H1 (cell line): Measurements from ENCODE around the gene ABCB11. TPM values are rescaled to one million over a fixed set of nuclear protein-coding genes. Genes with fewer than 3 reads are reported as not detected.

Experiments used
- CTCF ChIA-PET: fragments of 300-600 bp; sonication (Branson Sonifier 250); formaldehyde crosslinking; loops from one replicate; lab custom pipeline; 2021; ENCODE audit not compliant: partially characterized antibody; lab: Charles Lee
- POLR2A ChIA-PET: fragments of 300-600 bp; sonication (Branson Sonifier 250); formaldehyde crosslinking; loops from one replicate; lab custom pipeline; 2021; ENCODE audit warnings: inconsistent platforms; ENCODE audit not compliant: partially characterized antibody; lab: Charles Lee
- DNase-seq, 2 experiments: peaks; one replicate each; pipeline versions ENCODE4 v3.0.0 to v3.0.0-alpha.2; 2010 to 2022; ENCODE audit warnings: low spot score in 2 of 2, low read depth in 1 of 2, mixed read lengths in 1 of 2
- FAIRE-seq: peaks from 2 replicates; lab custom pipeline; 2011; peaks lifted over from hg19 to GRCh38; lab: Jason Lieb, UNC
- H2AFZ ChIP-seq: 2 replicates; pipeline ENCODE4 v1.8.1; 2012; ENCODE audit warnings: low read length, inconsistent platforms
- H2AK5ac ChIP-seq: 2 replicates; pipeline ENCODE4 v1.6.1; 2013; ENCODE audit warnings: low read depth, low read length
- H2BK120ac ChIP-seq: replicated peaks from 2 replicates; pipeline ENCODE3; 2013; ENCODE audit warnings: low read depth, low read length, inconsistent platforms
- H2BK12ac ChIP-seq: 2 replicates; pipeline ENCODE4 v1.6.1; 2013; ENCODE audit warnings: low read depth, low read length
- H2BK15ac ChIP-seq: 2 replicates; pipeline ENCODE4 v1.6.1; 2013; ENCODE audit warnings: low read length
- H2BK20ac ChIP-seq: 2 replicates; pipeline ENCODE4 v1.6.1; 2013; ENCODE audit warnings: low read length
- H2BK5ac ChIP-seq: 2 replicates; pipeline ENCODE4 v1.6.1; 2013; ENCODE audit warnings: low read depth, low read length
- H3K14ac ChIP-seq: 2 replicates; pipeline ENCODE4 v1.6.1; 2013; ENCODE audit warnings: inconsistent platforms; ENCODE audit not compliant: insufficient read length
- H3K18ac ChIP-seq: 2 replicates; pipeline ENCODE4 v1.6.1; 2013; ENCODE audit warnings: low read length; ENCODE audit errors: extremely low read depth
- H3K23ac ChIP-seq: 2 replicates; pipeline ENCODE4 v1.6.1; 2013; ENCODE audit warnings: inconsistent platforms; ENCODE audit not compliant: insufficient read length
- H3K23me2 ChIP-seq: 2 replicates; pipeline ENCODE4 v1.6.1; 2013; ENCODE audit warnings: low read depth, low read length
- H3K27ac ChIP-seq: 2 replicates; pipeline ENCODE4 v1.6.1; 2011; ENCODE audit warnings: low read depth, low read length, inconsistent platforms
- H3K27me3 ChIP-seq, 4 experiments: replicated peaks in 1 of 4; 1 replicate in 1 of 4; 2 replicates in 3 of 4; pipeline versions ENCODE4 v1.6.1 to v1.8.1; 2011 to 2013; ENCODE audit warnings: low read length in 3 of 4, mild to moderate bottlenecking in 3 of 4, inconsistent platforms in 2 of 4, mixed read lengths in 2 of 4, moderate library complexity in 1 of 4; ENCODE audit not compliant: control insufficient read depth in 3 of 4, insufficient read depth in 3 of 4; ENCODE audit errors: extremely low read depth in 1 of 4
- H3K36me3 ChIP-seq, 4 experiments: 2 replicates each; pipeline versions ENCODE4 v1.6.1 to v1.8.1; 2011 to 2013; ENCODE audit warnings: mild to moderate bottlenecking in 4 of 4, low read length in 3 of 4, moderate library complexity in 2 of 4, control low read depth in 1 of 4, inconsistent platforms in 1 of 4; ENCODE audit not compliant: insufficient read depth in 4 of 4, control insufficient read depth in 2 of 4
- H3K4ac ChIP-seq: replicated peaks from 2 replicates; pipeline ENCODE3; 2013; ENCODE audit warnings: low read length, low read depth, mixed read lengths, inconsistent platforms; ENCODE audit not compliant: insufficient read length
- H3K4me1 ChIP-seq, 4 experiments: replicated peaks in 1 of 4; 1 replicate in 1 of 4; 2 replicates in 3 of 4; pipeline versions ENCODE4 v1.6.1 to v1.8.1; 2011 to 2013; ENCODE audit warnings: low read length in 3 of 4, inconsistent platforms in 2 of 4, mixed read lengths in 1 of 4; ENCODE audit not compliant: insufficient read depth in 4 of 4, control insufficient read depth in 3 of 4
- H3K4me2 ChIP-seq, 2 experiments: 2 replicates each; pipeline versions ENCODE4 v1.6.1 to v1.8.1; 2011 to 2013; ENCODE audit warnings: low read depth in 2 of 2, low read length in 2 of 2, control low read depth in 1 of 2, inconsistent platforms in 1 of 2, mild to moderate bottlenecking in 1 of 2; ENCODE audit not compliant: insufficient read depth in 1 of 2
- H3K4me3 ChIP-seq, 4 experiments: fragments of 200-600, 300-600 bp in 1 of 4; sonication (generic), shearing (Covaris generic), sonication (Bioruptor Twin) in 1 of 4; 2 replicates each; pipeline versions ENCODE4 v1.5.1 to v1.8.1; 2011 to 2016; ENCODE audit warnings: low read length in 4 of 4, low read depth in 3 of 4, control low read depth in 2 of 4, inconsistent platforms in 2 of 4, mild to moderate bottlenecking in 2 of 4, mixed read lengths in 1 of 4, moderate library complexity in 1 of 4; ENCODE audit not compliant: insufficient read depth in 2 of 4; ENCODE audit errors: extremely low read depth in 1 of 4
- H3K56ac ChIP-seq: replicated peaks from 2 replicates; pipeline ENCODE3; 2013; ENCODE audit warnings: low read depth, mild to moderate bottlenecking, mixed read lengths, low read length, inconsistent platforms; ENCODE audit not compliant: insufficient read length
- H3K79me1 ChIP-seq: 2 replicates; pipeline ENCODE4 v1.6.1; 2013; ENCODE audit warnings: low read depth, low read length, control low read depth
- H3K79me2 ChIP-seq, 2 experiments: 2 replicates each; pipeline versions ENCODE4 v1.6.1 to v1.8.1; 2012 to 2013; ENCODE audit warnings: low read length in 2 of 2, mild to moderate bottlenecking in 2 of 2, inconsistent platforms in 1 of 2; ENCODE audit not compliant: insufficient read depth in 2 of 2, control insufficient read depth in 1 of 2
- H3K9ac ChIP-seq, 4 experiments: replicated peaks in 1 of 4; 1 replicate in 1 of 4; 2 replicates in 3 of 4; pipeline versions ENCODE4 v1.6.1 to v1.8.1; 2011 to 2013; ENCODE audit warnings: low read depth in 3 of 4, low read length in 3 of 4, control low read depth in 2 of 4, mild to moderate bottlenecking in 2 of 4, moderate library complexity in 2 of 4, inconsistent platforms in 1 of 4; ENCODE audit errors: extremely low read depth in 1 of 4
- H3K9me3 ChIP-seq, 2 experiments: 2 replicates each; pipeline versions ENCODE4 v1.6.1 to v1.8.1; 2012 to 2013; ENCODE audit warnings: mild to moderate bottlenecking in 2 of 2, moderate library complexity in 2 of 2, control low read depth in 1 of 2, inconsistent platforms in 1 of 2, low read depth in 1 of 2, low read length in 1 of 2, mixed read lengths in 1 of 2; ENCODE audit not compliant: insufficient read depth in 2 of 2
- H4K20me1 ChIP-seq, 2 experiments: replicated peaks in 1 of 2; 2 replicates each; pipeline versions ENCODE3 to v1.8.1; 2011 to 2013; ENCODE audit warnings: inconsistent platforms in 2 of 2, low read length in 2 of 2, mild to moderate bottlenecking in 1 of 2; ENCODE audit not compliant: insufficient read depth in 2 of 2, control insufficient read depth in 1 of 2
- H4K5ac ChIP-seq: 2 replicates; pipeline ENCODE4 v1.6.1; 2013; ENCODE audit warnings: low read length, low read depth, mixed read lengths, inconsistent platforms; ENCODE audit not compliant: insufficient read length
- H4K8ac ChIP-seq: 2 replicates; pipeline ENCODE4 v1.8.0; 2013; ENCODE audit warnings: mild to moderate bottlenecking, moderate library complexity, low read length, inconsistent platforms; ENCODE audit not compliant: insufficient read depth; ENCODE audit errors: extremely low read depth
- H4K91ac ChIP-seq: replicated peaks from 2 replicates; pipeline ENCODE3; 2013; ENCODE audit warnings: low read length, mixed read lengths, inconsistent platforms; ENCODE audit not compliant: insufficient read length
- ATF2 ChIP-seq: IDR thresholded peaks from 2 replicates; pipeline ENCODE4 v1.6.1; 2012; ENCODE audit warnings: low read length, inconsistent platforms
- BCL11A ChIP-seq, 2 experiments: IDR thresholded peaks; one replicate each; pipeline ENCODE4 v1.6.1; 2011; ENCODE audit warnings: low read depth in 2 of 2, low read length in 2 of 2, mild to moderate bottlenecking in 2 of 2
- CBX8 ChIP-seq: fragments of 300-800, 300-1000 bp; sonication (generic); IDR thresholded peaks from 2 replicates; pipeline ENCODE4 v1.7.1; 2016; ENCODE audit warnings: low read depth, low read length, borderline replicate concordance
- KDM1A ChIP-seq: fragments of 200-600, 300-600 bp; sonication (generic); IDR thresholded peaks from 2 replicates; pipeline ENCODE4 v1.7.1; 2016; ENCODE audit warnings: mild to moderate bottlenecking, low read length, borderline replicate concordance
- PHF8 ChIP-seq: fragments of 200-600 bp; sonication (generic); conservative IDR thresholded peaks from 2 replicates; pipeline ENCODE4 v1.7.1; 2012; ENCODE audit warnings: low read depth, mild to moderate bottlenecking, inconsistent platforms, low read length, moderate library complexity
- RBBP5 ChIP-seq: IDR thresholded peaks from 2 replicates; pipeline ENCODE4 v1.7.1; 2012; ENCODE audit warnings: low read depth, mild to moderate bottlenecking, inconsistent platforms, low read length, moderate library complexity, borderline replicate concordance
- SAP30 ChIP-seq: fragments of 300-600 bp; sonication (generic); IDR thresholded peaks from 2 replicates; pipeline ENCODE4 v1.7.1; 2012; ENCODE audit warnings: low read length, moderate library complexity, mild to moderate bottlenecking, inconsistent platforms; ENCODE audit not compliant: insufficient read depth, insufficient replicate concordance
- SP1 ChIP-seq: IDR thresholded peaks from 2 replicates; pipeline ENCODE4 v1.6.1; 2011; ENCODE audit warnings: low read depth, low read length
- SP4 ChIP-seq: IDR thresholded peaks from 2 replicates; pipeline ENCODE4 v1.6.1; 2012; ENCODE audit warnings: low read length, inconsistent platforms
- SUZ12 ChIP-seq: fragments of 200-600 bp; sonication (generic); IDR thresholded peaks from 2 replicates; pipeline ENCODE4 v1.6.1; 2012; ENCODE audit warnings: mild to moderate bottlenecking, inconsistent platforms, low read length, moderate library complexity, mixed read lengths
- TCF12 ChIP-seq: IDR thresholded peaks from 2 replicates; pipeline ENCODE4 v1.6.1; 2011; ENCODE audit warnings: low read depth, mild to moderate bottlenecking, low read length
- TEAD4 ChIP-seq: IDR thresholded peaks from 2 replicates; pipeline ENCODE4 v1.6.1; 2012; ENCODE audit warnings: low read depth, low read length, inconsistent platforms, mixed read lengths
- WGBS, 2 experiments: shearing (Covaris generic) in 1 of 2; methylation state at CpG; one replicate each; pipeline versions ENCODE4 v1.1.6 to v1.1.7; 2013 to 2015; ENCODE audit warnings: low lambda C conversion rate in 2 of 2, mixed read lengths in 2 of 2, inconsistent platforms in 1 of 2, low coverage in 1 of 2, missing lambda C conversion rate in 1 of 2; ENCODE audit not compliant: insufficient replicate concordance in 2 of 2, insufficient coverage in 1 of 2, insufficient read length in 1 of 2; ENCODE audit errors: extremely low coverage in 1 of 2, missing lambda C conversion rate in 1 of 2; 5-methylcytosine and 5-hydroxymethylcytosine counted together
- polyA plus RNA-seq, 7 experiments: library from polyadenylated mRNA; depleted of rRNA in 3 of 7; stranded (reverse) in 5 of 7; unstranded in 2 of 7; fragments of >200 nt in 5 of 7; fragments of 200-250 nt in 2 of 7; gene quantifications; 1 replicate in 5 of 7; 2 replicates in 1 of 7; 4 replicates in 1 of 7; pipeline versions ENCODE4 v1.2.1 to v1.2.3, GENCODE V29; 2011 to 2013; ENCODE audit warnings: missing spikeins in 2 of 7, mixed read lengths in 2 of 7
- total RNA-seq: library from RNA; stranded (reverse); fragmentation: NEBNext Ultra II Directional; extraction: Animal tissue kit (Norgen Biotek cat#: 25700); gene quantifications from 2 replicates; pipeline ENCODE4 v1.2.1, GENCODE V29; 2021

The ABCB11 gene
- total and polyA plus RNA-seq, 2 of the 8 experiments (the other 6 are each of a cell fraction or from before 2014, with no cell fraction given), result not detected

- 94 to 100% methylated on average over 1 to 5 of the region's 5 CpGs for WGBS, 2 experiments
- Histone ChIP-seq H4K8ac (no peak overlapping the region), H2AK5ac (no peak overlapping the region), H3K79me2 (no peaks in the 10 kb centered on the region), H3K18ac (no peak overlapping the region), H2AFZ (no peak overlapping the region), H4K5ac (no peak overlapping the region), H3K27me3 (no peaks in the 10 kb centered on the region), H3K9ac (no peak overlapping the region), H4K91ac (no peak overlapping the region), H2BK5ac (no peak overlapping the region), H3K4me3 (no peak overlapping the region), H3K4ac (no peak overlapping the region), H4K20me1 (no peaks in the 10 kb centered on the region), H3K4me2 (no peak overlapping the region), H3K9me3 (no peaks in the 10 kb centered on the region), H3K56ac (no peak overlapping the region), H3K23me2 (no peaks in the 10 kb centered on the region; the same call in 1 of the 2 replicates), H3K4me1 (0 out of 7 replicates have a peak, but pooled peaks cover 0 to 4% (median 0%) of the 10 kb centered on the region in 4 experiments), H2BK15ac (no peak overlapping the region), H3K14ac (no peak overlapping the region), H2BK12ac (no peak overlapping the region), H3K23ac (no peak overlapping the region), H2BK20ac (no peak overlapping the region), H3K36me3 (no peaks in the 10 kb centered on the region), H2BK120ac (no peak overlapping the region), H3K27ac (no peak overlapping the region), H3K79me1 (no peaks in the 10 kb centered on the region)
- ChIA-PET POLR2A (no interaction called here), CTCF (interaction anchor here (0.9 kb wide), 1 partner anchor 131 kb away, joined by 3 read pairs; no protein-coding TSS in a partner anchor)
- DNase-seq (no peak), FAIRE-seq (no peak)
- no peak for TF ChIP-seq SAP30
- no peak for TF ChIP-seq KDM1A
- TF ChIP-seq SUZ12, result no peak
- no peak for TF ChIP-seq TCF12
- no peak for TF ChIP-seq SP4
- TF ChIP-seq SP1, result no peak
- TF ChIP-seq ATF2, result no peak
- no peak for TF ChIP-seq BCL11A (IDR thresholded peaks at IDR 0.05; ENCODE audit: low read depth in 2 of 2, low read length in 2 of 2)
- TF ChIP-seq TEAD4, result no peak
- TF ChIP-seq PHF8, result no peak
- TF ChIP-seq RBBP5, result no peak
- TF ChIP-seq CBX8, result no peak
Measured at GRCh38 chr2:169001116-169001815, 29.9 kb downstream of the ABCB11 start.
